Smooth muscle cell (in vitro differentiated cells): Measurements from ENCODE around the gene OSBPL5. TPM values are rescaled to one million over a fixed set of nuclear protein-coding genes. Genes with fewer than 3 reads are reported as not detected.

ENCODE experiments used
- DNase-seq: peaks from one replicate; lab custom pipeline; 2025; ENCODE audit not compliant: unreplicated experiment; lab: John Stamatoyannopoulos, UW
- H2AFZ ChIP-seq: fragments of 200-600 bp; sonication (generic); 2 replicates; pipeline ENCODE4 v1.6.0; 2016; ENCODE audit warnings: antibody characterized with exemption, low read depth, mild to moderate bottlenecking
- H3F3A ChIP-seq: fragments of 200-600 bp; sonication (generic); 2 replicates; pipeline ENCODE4 v1.6.0; 2017; ENCODE audit warnings: antibody characterized with exemption, low read depth
- H3K27ac ChIP-seq: fragments of 200-600 bp; sonication (generic); 2 replicates; pipeline ENCODE4 v1.5.1; 2016; ENCODE audit warnings: low read depth, mild to moderate bottlenecking
- H3K27me3 ChIP-seq: fragments of 200-600 bp; sonication (generic); 2 replicates; pipeline ENCODE4 v1.6.1; 2016; ENCODE audit warnings: low read depth, mild to moderate bottlenecking
- H3K36me3 ChIP-seq: fragments of 200-600 bp; sonication (generic); 2 replicates; pipeline ENCODE4 v1.5.1; 2016; ENCODE audit warnings: low read depth
- H3K4me1 ChIP-seq: fragments of 200-600 bp; sonication (generic); 2 replicates; pipeline ENCODE4 v1.5.1; 2016; ENCODE audit warnings: low read depth
- H3K4me2 ChIP-seq: fragments of 200-600 bp; sonication (generic); 2 replicates; pipeline ENCODE4 v1.6.0; 2016; ENCODE audit warnings: mild to moderate bottlenecking
- H3K4me3 ChIP-seq: fragments of 200-600 bp; sonication (generic); 2 replicates; pipeline ENCODE4 v1.5.1; 2016; ENCODE audit warnings: mild to moderate bottlenecking
- H3K79me2 ChIP-seq: fragments of 200-600 bp; sonication (generic); 2 replicates; pipeline ENCODE4 v1.6.0; 2016; ENCODE audit warnings: low read depth, mild to moderate bottlenecking
- H3K9ac ChIP-seq: fragments of 200-600 bp; sonication (generic); 2 replicates; pipeline ENCODE4 v1.6.0; 2016; ENCODE audit warnings: low read depth
- H3K9me3 ChIP-seq: fragments of 200-600 bp; sonication (generic); replicated peaks from 2 replicates; pipeline ENCODE4 v1.5.1; 2016; ENCODE audit warnings: low read depth
- H4K20me1 ChIP-seq: fragments of 200-600 bp; sonication (generic); 2 replicates; pipeline ENCODE4 v1.6.0; 2016; ENCODE audit warnings: low read depth
- WGBS: methylation state at CpG from one replicate; pipeline ENCODE4 v1.1.7; 2016; ENCODE audit warnings: low lambda C conversion rate; 5-methylcytosine and 5-hydroxymethylcytosine counted together
- polyA plus RNA-seq: library from polyadenylated mRNA; unstranded; fragments of >200 nt; fragmentation: Nextera tagmentation; extraction: Ambion mirVana; gene quantifications from 2 replicates; pipeline ENCODE4 v1.2.1, GENCODE V29; 2016
- total RNA-seq: library from RNA; depleted of rRNA; stranded (reverse); fragments of >200 nt; gene quantifications from 2 replicates; pipeline ENCODE4 v1.2.3, GENCODE V29; 2014
- TF ChIP-seq, protein P1 (sequence below): fragments of 200-600 bp; sonication (generic); IDR thresholded peaks from 2 replicates; pipeline ENCODE4 v1.5.1; 2017; ENCODE audit warnings: borderline replicate concordance, mild to moderate bottlenecking, antibody characterized with exemption; ENCODE audit not compliant: insufficient read depth, poor library complexity, severe bottlenecking

The OSBPL5 gene
- total and polyA plus RNA-seq, 2 experiments from 2014 or later, result 27.3 to 43.4 TPM

GRCh38 chr11:3184732-3185347 is 19.7 kb upstream of the OSBPL5 start:
- H3K79me2 ChIP-seq, result no peaks in the 10 kb centered on the region
- H3K4me1 ChIP-seq, result peaks cover 11% of the 10 kb centered on the region
- TF ChIP-seq, protein P1, sequence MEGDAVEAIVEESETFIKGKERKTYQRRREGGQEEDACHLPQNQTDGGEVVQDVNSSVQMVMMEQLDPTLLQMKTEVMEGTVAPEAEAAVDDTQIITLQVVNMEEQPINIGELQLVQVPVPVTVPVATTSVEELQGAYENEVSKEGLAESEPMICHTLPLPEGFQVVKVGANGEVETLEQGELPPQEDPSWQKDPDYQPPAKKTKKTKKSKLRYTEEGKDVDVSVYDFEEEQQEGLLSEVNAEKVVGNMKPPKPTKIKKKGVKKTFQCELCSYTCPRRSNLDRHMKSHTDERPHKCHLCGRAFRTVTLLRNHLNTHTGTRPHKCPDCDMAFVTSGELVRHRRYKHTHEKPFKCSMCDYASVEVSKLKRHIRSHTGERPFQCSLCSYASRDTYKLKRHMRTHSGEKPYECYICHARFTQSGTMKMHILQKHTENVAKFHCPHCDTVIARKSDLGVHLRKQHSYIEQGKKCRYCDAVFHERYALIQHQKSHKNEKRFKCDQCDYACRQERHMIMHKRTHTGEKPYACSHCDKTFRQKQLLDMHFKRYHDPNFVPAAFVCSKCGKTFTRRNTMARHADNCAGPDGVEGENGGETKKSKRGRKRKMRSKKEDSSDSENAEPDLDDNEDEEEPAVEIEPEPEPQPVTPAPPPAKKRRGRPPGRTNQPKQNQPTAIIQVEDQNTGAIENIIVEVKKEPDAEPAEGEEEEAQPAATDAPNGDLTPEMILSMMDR, result no peak
- H2AFZ ChIP-seq, result no peak overlapping the region
- H3K27me3 ChIP-seq, result no peaks in the 10 kb centered on the region
- WGBS, result 90% methylated on average over 11 of the region's 11 CpGs
- no peaks in the 10 kb centered on the region for H3F3A ChIP-seq
- no peaks in the 10 kb centered on the region for H3K9me3 ChIP-seq
- H3K36me3 ChIP-seq, result no peaks in the 10 kb centered on the region
- H3K4me3 ChIP-seq, result no peak overlapping the region
- H3K27ac ChIP-seq, result no peak overlapping the region
- H4K20me1 ChIP-seq, result no peaks in the 10 kb centered on the region
- no peak overlapping the region for H3K4me2 ChIP-seq
- no peak for DNase-seq
- no peak overlapping the region for H3K9ac ChIP-seq

GRCh38 chr11:3183523-3183922 is 18.4 kb upstream of the OSBPL5 start:
- Histone ChIP-seq H3K79me2 (no peaks in the 10 kb centered on the region), H3K4me1 (peaks cover 1% of the 10 kb centered on the region), H3K9ac (no peak overlapping the region), H2AFZ (no peak overlapping the region), H3K36me3 (no peaks in the 10 kb centered on the region), H3F3A (no peaks in the 10 kb centered on the region), H3K4me3 (no peak overlapping the region), H3K9me3 (no peaks in the 10 kb centered on the region), H3K27me3 (no peaks in the 10 kb centered on the region), H4K20me1 (no peaks in the 10 kb centered on the region), H3K4me2 (no peak overlapping the region), H3K27ac (no peak overlapping the region)
- TF ChIP-seq, protein P1, result no peak
- DNase-seq, result no peak
- WGBS, result 94% methylated on average over 6 of the region's 6 CpGs

- Histone ChIP-seq H3K27me3 (no peaks in the 10 kb centered on the region), H3K79me2 (no peaks in the 10 kb centered on the region), H3K4me1 (no peaks in the 10 kb centered on the region), H3K9me3 (no peaks in the 10 kb centered on the region), H3F3A (no peaks in the 10 kb centered on the region), H3K4me3 (no peak overlapping the region), H4K20me1 (no peaks in the 10 kb centered on the region), H2AFZ (no peak overlapping the region), H3K4me2 (no peak overlapping the region), H3K36me3 (no peaks in the 10 kb centered on the region), H3K9ac (no peak overlapping the region), H3K27ac (no peak overlapping the region)
- TF ChIP-seq, protein P1, result no peak
- WGBS, result 94% methylated on average over 4 of the region's 4 CpGs
- DNase-seq, result no peak
Measured at GRCh38 chr11:3182462-3182852, 17.3 kb upstream of the OSBPL5 start.
